IPS-18a (cell line): ENCODE measurements around the gene PLCB2.

Experiments used
- H3K27ac ChIP-seq: one replicate; pipeline ENCODE4 v1.5.1; 2013; ENCODE audit warnings: low read length
- H3K27me3 ChIP-seq: one replicate; pipeline ENCODE4 v1.6.1; 2013; ENCODE audit warnings: mild to moderate bottlenecking, low read length; ENCODE audit not compliant: control insufficient read depth, insufficient read depth
- H3K36me3 ChIP-seq: one replicate; pipeline ENCODE4 v1.6.1; 2013; ENCODE audit warnings: low read depth, low read length; ENCODE audit not compliant: control insufficient read depth
- H3K4me1 ChIP-seq: one replicate; pipeline ENCODE4 v1.6.1; 2013; ENCODE audit warnings: low read depth, low read length; ENCODE audit not compliant: control insufficient read depth
- H3K4me3 ChIP-seq: one replicate; pipeline ENCODE4 v1.5.1; 2013; ENCODE audit warnings: low read length
- H3K9ac ChIP-seq: one replicate; pipeline ENCODE4 v1.6.1; 2013; ENCODE audit warnings: mild to moderate bottlenecking, low read length, moderate library complexity
- H3K9me3 ChIP-seq: one replicate; pipeline ENCODE4 v1.6.1; 2013; ENCODE audit warnings: low read depth, low read length; ENCODE audit not compliant: control insufficient read depth

Gene PLCB2

GRCh38 chr15:40320931-40321371 is 13.2 kb upstream of the PLCB2 start:
- H3K27me3 ChIP-seq = peaks cover 36% of the 10 kb centered on the region
- no peaks in the 10 kb centered on the region for H3K9me3 ChIP-seq
- H3K4me1 ChIP-seq = peaks cover 25% of the 10 kb centered on the region
- H3K9ac ChIP-seq = no peak overlapping the region
- no peak overlapping the region for H3K27ac ChIP-seq
- H3K4me3 ChIP-seq = no peak overlapping the region
- no peaks in the 10 kb centered on the region for H3K36me3 ChIP-seq

GRCh38 chr15:40320409-40320808 is 12.7 kb upstream of the PLCB2 start:
- no peak overlapping the region for H3K4me3 ChIP-seq
- H3K9me3 ChIP-seq = no peaks in the 10 kb centered on the region
- H3K27me3 ChIP-seq = peaks cover 30% of the 10 kb centered on the region
- no peaks in the 10 kb centered on the region for H3K36me3 ChIP-seq
- H3K4me1 ChIP-seq = peaks cover 20% of the 10 kb centered on the region
- no peak overlapping the region for H3K9ac ChIP-seq
- H3K27ac ChIP-seq = no peak overlapping the region

GRCh38 chr15:40317580-40317979 is 9.8 kb upstream of the PLCB2 start:
- no peaks in the 10 kb centered on the region for H3K9me3 ChIP-seq
- H3K9ac ChIP-seq = no peak overlapping the region
- no peak overlapping the region for H3K27ac ChIP-seq
- H3K4me3 ChIP-seq = no peak overlapping the region
- peaks cover 21% of the 10 kb centered on the region for H3K27me3 ChIP-seq
- H3K4me1 ChIP-seq = peaks cover 8% of the 10 kb centered on the region
- no peaks in the 10 kb centered on the region for H3K36me3 ChIP-seq

GRCh38 chr15:40316931-40317330 is 9.2 kb upstream of the PLCB2 start:
- H3K27ac ChIP-seq = no peak overlapping the region

GRCh38 chr15:40314723-40315276 is 7.1 kb upstream of the PLCB2 start:
- Histone ChIP-seq H3K36me3 (no peaks in the 10 kb centered on the region), H3K4me3 (no peak overlapping the region), H3K9ac (no peak overlapping the region), H3K27ac (no peak overlapping the region), H3K4me1 (no peaks in the 10 kb centered on the region), H3K9me3 (no peaks in the 10 kb centered on the region), H3K27me3 (peaks cover 4% of the 10 kb centered on the region)

More at GRCh38 chr15:40316931-40317330, 9.2 kb upstream of the PLCB2 start:
- no peaks in the 10 kb centered on the region for H3K36me3 ChIP-seq
- peaks cover 14% of the 10 kb centered on the region for H3K27me3 ChIP-seq
- no peak overlapping the region for H3K9ac ChIP-seq
- peaks cover 7% of the 10 kb centered on the region for H3K4me1 ChIP-seq
- H3K4me3 ChIP-seq = no peak overlapping the region
- H3K9me3 ChIP-seq = no peaks in the 10 kb centered on the region

- Histone ChIP-seq H3K36me3 (no peaks in the 10 kb centered on the region), H3K9me3 (no peaks in the 10 kb centered on the region), H3K27ac (no peak overlapping the region), H3K27me3 (peaks cover 4% of the 10 kb centered on the region), H3K4me1 (no peaks in the 10 kb centered on the region), H3K9ac (no peak overlapping the region), H3K4me3 (no peak overlapping the region)
Measured at GRCh38 chr15:40313531-40314398, 6.0 kb upstream of the PLCB2 start.

- H3K4me3 ChIP-seq = no peak overlapping the region
- no peaks in the 10 kb centered on the region for H3K36me3 ChIP-seq
- H3K27ac ChIP-seq = no peak overlapping the region
- H3K9ac ChIP-seq = no peak overlapping the region
- H3K27me3 ChIP-seq = peaks cover 4% of the 10 kb centered on the region
- H3K9me3 ChIP-seq = no peaks in the 10 kb centered on the region
- H3K4me1 ChIP-seq = no peaks in the 10 kb centered on the region
Measured at GRCh38 chr15:40312370-40313158, 4.8 kb upstream of the PLCB2 start.

- Histone ChIP-seq H3K27me3 (peaks cover 4% of the 10 kb centered on the region), H3K4me3 (no peak overlapping the region), H3K9ac (no peak overlapping the region), H3K4me1 (peaks cover 6% of the 10 kb centered on the region), H3K36me3 (no peaks in the 10 kb centered on the region), H3K9me3 (no peaks in the 10 kb centered on the region), H3K27ac (no peak overlapping the region)
Measured at GRCh38 chr15:40310993-40311392, 3.3 kb upstream of the PLCB2 start.

- Histone ChIP-seq H3K9ac (no peak overlapping the region), H3K4me1 (peaks cover 6% of the 10 kb centered on the region), H3K36me3 (no peaks in the 10 kb centered on the region), H3K4me3 (no peak overlapping the region), H3K9me3 (no peaks in the 10 kb centered on the region), H3K27me3 (peaks cover 4% of the 10 kb centered on the region), H3K27ac (no peak overlapping the region)
Measured at GRCh38 chr15:40310001-40310959, 2.5 kb upstream of the PLCB2 start.

- no peak overlapping the region for H3K4me3 ChIP-seq
- H3K4me1 ChIP-seq = peaks cover 6% of the 10 kb centered on the region
- no peaks in the 10 kb centered on the region for H3K9me3 ChIP-seq
- H3K36me3 ChIP-seq = no peaks in the 10 kb centered on the region
- H3K9ac ChIP-seq = no peak overlapping the region
- no peak overlapping the region for H3K27ac ChIP-seq
- H3K27me3 ChIP-seq = peaks cover 4% of the 10 kb centered on the region
Measured at GRCh38 chr15:40309344-40309862, 1.7 kb upstream of the PLCB2 start.
